Spleen (tissue), 7 donors: Measurements from ENCODE around the gene UNC119B.

Experiments used
- CTCF ChIP-seq, 11 experiments: fragments of 200-600 bp in 7 of 11; fragments of 450-650 bp in 4 of 11; sonication (generic) in 4 of 11; IDR thresholded peaks in 8 of 11; conservative IDR thresholded peaks in 3 of 11; 1 replicate in 7 of 11; 2 replicates in 4 of 11; pipeline versions ENCODE4 v1.4.0 to v1.8.0; 2016 to 2021; ENCODE audit warnings: antibody characterized with exemption in 11 of 11, inconsistent platforms in 4 of 11, mild to moderate bottlenecking in 1 of 11
- POLR2A ChIP-seq, 3 donors: fragments of 450-650 bp; IDR thresholded peaks; one replicate each; pipeline ENCODE4 v1.5.1; 2017; ENCODE audit warnings: antibody characterized with exemption in 3 of 3, mild to moderate bottlenecking in 1 of 3
- POLR2AphosphoS5 ChIP-seq, 3 donors: sonication (generic); formaldehyde crosslinking; IDR thresholded peaks; one replicate each; pipeline ENCODE4 v1.5.1; 2017; ENCODE audit warnings: antibody characterized with exemption in 3 of 3
- donor health status: DM: no; HTN: no; CAD: no; lungs with moderate emphysema.
- donor health status: DM: no; HTN: no; CAD: no.
- donor health status: DM: no; HTN: no; CAD: no.

DNA sequence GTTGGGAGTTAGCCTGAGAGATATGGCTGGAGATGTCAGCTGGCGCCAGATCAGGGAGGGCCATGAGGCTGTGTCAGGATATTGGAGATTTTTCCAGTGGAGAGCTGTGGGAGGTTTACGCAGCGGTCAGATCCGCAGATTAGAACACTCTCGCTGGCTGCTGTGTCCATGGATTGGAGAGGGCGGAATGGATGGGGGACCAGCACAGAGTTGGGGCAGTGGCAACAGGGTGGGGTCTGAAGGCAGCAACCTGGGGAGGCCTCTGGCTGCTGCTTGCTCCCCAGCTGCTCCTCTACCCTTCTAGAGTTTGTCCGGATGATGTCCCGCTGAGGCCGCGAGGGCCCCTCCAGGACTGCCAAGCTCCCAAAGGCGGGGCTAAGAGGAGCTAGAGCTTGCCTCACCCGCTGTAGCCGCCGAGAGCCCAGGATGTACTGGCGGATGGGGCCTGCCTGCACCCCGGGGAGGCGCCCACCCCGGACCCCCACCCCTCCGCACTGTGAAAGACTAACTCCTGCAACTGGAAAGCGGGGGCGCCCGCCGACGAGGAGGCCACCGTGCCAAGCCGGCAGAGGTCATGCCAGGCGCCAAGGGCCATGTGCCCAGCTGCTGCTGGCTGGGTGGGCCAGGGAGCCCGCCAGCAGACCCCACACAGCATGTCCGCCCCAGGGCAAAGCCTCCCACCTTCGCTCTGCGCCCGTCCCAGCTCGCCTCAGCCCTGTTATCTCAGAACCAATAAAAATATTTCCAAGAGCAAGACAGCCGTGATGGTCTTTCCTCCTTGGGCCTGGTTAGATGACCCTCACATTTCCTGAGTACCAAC is 43.5 kb upstream of the UNC119B start:
- TF ChIP-seq CTCF (IDR thresholded peaks at IDR 0.05 in 8 of 11, conservative IDR thresholded peaks at IDR 0.05 in 3 of 11) (no peak), POLR2A (IDR thresholded peaks at IDR 0.05) (no peak), POLR2AphosphoS5 (IDR thresholded peaks at IDR 0.05) (no peak)
